ENCODE measurements around the gene SLAMF8. TPM values are rescaled to one million over a fixed set of nuclear protein-coding genes. Genes with fewer than 3 reads are reported as not detected.

The SLAMF8 gene
- total RNA-seq, 2 donors from 2014 or later = not detected

DNA sequence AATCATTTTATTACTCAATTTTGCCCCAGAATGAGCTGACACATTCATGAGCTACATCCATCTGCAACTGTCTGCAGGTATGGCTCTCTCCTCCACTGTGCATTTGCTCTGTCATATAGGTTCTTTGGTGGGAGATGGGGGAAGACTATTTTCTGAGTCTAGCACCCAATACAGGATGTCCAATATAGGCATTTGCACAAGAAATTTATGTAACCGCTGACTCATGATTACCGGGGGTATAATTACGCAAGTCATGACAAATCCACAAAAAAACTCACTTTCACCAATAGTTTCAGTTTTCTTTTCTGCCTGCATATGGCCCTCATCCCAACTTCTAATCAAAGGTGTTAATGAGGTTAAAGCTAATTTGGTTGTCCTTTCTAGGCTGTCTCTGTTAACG, 53.3 kb downstream of the SLAMF8 start:
- TF ChIP-seq, protein P1, sequence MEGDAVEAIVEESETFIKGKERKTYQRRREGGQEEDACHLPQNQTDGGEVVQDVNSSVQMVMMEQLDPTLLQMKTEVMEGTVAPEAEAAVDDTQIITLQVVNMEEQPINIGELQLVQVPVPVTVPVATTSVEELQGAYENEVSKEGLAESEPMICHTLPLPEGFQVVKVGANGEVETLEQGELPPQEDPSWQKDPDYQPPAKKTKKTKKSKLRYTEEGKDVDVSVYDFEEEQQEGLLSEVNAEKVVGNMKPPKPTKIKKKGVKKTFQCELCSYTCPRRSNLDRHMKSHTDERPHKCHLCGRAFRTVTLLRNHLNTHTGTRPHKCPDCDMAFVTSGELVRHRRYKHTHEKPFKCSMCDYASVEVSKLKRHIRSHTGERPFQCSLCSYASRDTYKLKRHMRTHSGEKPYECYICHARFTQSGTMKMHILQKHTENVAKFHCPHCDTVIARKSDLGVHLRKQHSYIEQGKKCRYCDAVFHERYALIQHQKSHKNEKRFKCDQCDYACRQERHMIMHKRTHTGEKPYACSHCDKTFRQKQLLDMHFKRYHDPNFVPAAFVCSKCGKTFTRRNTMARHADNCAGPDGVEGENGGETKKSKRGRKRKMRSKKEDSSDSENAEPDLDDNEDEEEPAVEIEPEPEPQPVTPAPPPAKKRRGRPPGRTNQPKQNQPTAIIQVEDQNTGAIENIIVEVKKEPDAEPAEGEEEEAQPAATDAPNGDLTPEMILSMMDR (conservative IDR thresholded peaks at IDR 0.05) = no peak
- Mint-ChIP-seq H3K27ac (no peak overlapping the region), H3K27me3 (ENCODE audit: insufficient read depth) (peaks cover 9% of the 10 kb centered on the region), H3K4me3 (no peak overlapping the region), H3K9me3 (no peaks in the 10 kb centered on the region), H3K36me3 (ENCODE audit: low read depth) (no peaks in the 10 kb centered on the region), H3K4me1 (no peaks in the 10 kb centered on the region)
- no peaks in the 10 kb centered on the region for H3K27me3 ChIP-seq (ENCODE audit: control insufficient read depth, insufficient read depth, low read length, poor library complexity, severe bottlenecking)
- H3K4me3 ChIP-seq (ENCODE audit: low read length) = no peak overlapping the region
- no peaks in the 10 kb centered on the region for H3K9me3 ChIP-seq (ENCODE audit: control insufficient read depth, low read length)
- no peak overlapping the region for H3K9ac ChIP-seq (ENCODE audit: extremely low read depth, low read length, poor library complexity, severe bottlenecking)
- H3K27ac ChIP-seq (ENCODE audit: low read depth, low read length) = no peak overlapping the region
- H3K4me1 ChIP-seq (ENCODE audit: control insufficient read depth, insufficient read depth, low read length) = no peaks in the 10 kb centered on the region
- no peaks in the 10 kb centered on the region for H3K36me3 ChIP-seq (ENCODE audit: control insufficient read depth, insufficient read depth, low read length)
- WGBS, 2 experiments (ENCODE audit: insufficient coverage in 1 of 2, insufficient read length in 1 of 2) = 90 to 100% methylated on average over 2 to 4 of the region's 4 CpGs
- DNase-seq = no peak

DNA sequence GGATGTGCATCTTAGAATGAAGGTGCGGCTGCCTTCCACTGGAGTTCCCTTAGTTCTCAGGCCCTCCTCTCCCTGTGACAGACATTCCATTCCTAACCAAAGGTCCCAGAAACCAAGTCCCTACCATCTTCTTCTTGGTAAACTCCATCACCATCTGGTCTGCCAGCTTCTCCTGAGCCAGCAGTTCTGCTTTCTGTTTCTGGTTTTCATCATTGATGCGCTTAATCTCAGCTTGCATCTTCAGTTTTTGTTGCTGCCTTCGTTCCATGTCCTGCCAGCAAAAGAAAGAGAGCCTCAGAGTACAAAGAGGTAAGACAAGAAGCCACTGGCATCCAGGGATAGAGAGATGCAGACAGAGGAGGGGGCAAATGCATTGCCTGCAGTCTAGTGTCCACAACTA, 53.8 kb downstream of the SLAMF8 start:
- Histone ChIP-seq H3K36me3 (ENCODE audit: control insufficient read depth, insufficient read depth, low read length) (no peaks in the 10 kb centered on the region), H3K27ac (ENCODE audit: low read depth, low read length) (no peak overlapping the region), H3K9me3 (ENCODE audit: control insufficient read depth, low read length) (no peaks in the 10 kb centered on the region), H3K27me3 (ENCODE audit: control insufficient read depth, insufficient read depth, low read length, poor library complexity, severe bottlenecking) (no peaks in the 10 kb centered on the region), H3K9ac (ENCODE audit: extremely low read depth, low read length, poor library complexity, severe bottlenecking) (no peak overlapping the region), H3K4me1 (ENCODE audit: control insufficient read depth, insufficient read depth, low read length) (no peaks in the 10 kb centered on the region), H3K4me3 (ENCODE audit: low read length) (no peak overlapping the region)
- Mint-ChIP-seq H3K9me3 (no peaks in the 10 kb centered on the region), H3K27me3 (ENCODE audit: insufficient read depth) (peaks cover 9% of the 10 kb centered on the region), H3K36me3 (ENCODE audit: low read depth) (no peaks in the 10 kb centered on the region), H3K4me3 (no peak overlapping the region), H3K27ac (no peak overlapping the region), H3K4me1 (no peaks in the 10 kb centered on the region)
- 85 to 93% methylated on average over 3 of the region's 3 CpGs for WGBS, 2 experiments (ENCODE audit: insufficient coverage in 1 of 2, insufficient read length in 1 of 2)
- DNase-seq = no peak
- TF ChIP-seq, protein P1 (conservative IDR thresholded peaks at IDR 0.05) = no peak

DNA sequence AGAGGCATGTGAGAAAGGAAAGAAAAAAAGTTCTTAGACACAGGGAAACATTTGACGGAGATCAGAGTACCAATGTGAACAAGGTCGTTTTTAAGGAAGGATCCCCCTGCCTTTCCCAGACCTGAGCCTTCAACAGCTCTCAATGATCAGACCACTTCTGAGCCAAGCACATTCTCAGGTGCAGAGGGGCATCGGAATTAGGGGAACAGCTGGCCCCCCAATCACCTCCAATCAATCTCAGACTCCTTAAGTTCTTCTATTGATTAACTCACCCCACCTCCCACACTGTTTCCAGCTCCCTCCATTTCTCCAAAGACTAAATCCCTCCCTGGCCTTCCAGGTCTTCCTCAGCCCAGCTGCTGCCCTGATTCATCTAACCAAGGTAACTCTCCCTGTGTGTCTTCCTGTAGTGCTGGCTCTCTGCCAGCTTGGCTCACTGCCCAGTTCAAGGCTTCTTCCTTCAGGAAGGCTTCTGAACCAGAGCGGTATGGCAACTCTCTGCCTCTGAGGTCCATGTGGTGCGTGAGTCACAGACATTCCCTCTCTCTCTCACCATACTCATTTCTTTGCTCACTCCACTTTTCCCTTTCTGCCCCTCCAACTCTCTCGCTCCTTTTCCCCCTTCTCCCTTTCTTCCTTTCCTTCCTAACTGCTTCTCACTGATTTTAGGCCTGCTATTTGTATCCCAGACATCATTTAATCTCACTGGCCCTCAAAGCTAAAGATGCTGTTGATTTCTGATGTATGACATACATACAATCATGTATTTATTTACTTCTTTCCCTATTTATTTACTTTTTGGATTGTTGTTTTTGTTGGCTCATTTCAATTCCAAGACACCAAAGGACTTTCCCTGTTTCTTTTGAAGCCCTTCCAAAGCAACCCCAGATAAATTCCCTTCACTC, 55.2 kb downstream of the SLAMF8 start:
- H3K27ac Mint-ChIP-seq = no peak overlapping the region
- TF ChIP-seq, protein P1 (conservative IDR thresholded peaks at IDR 0.05) = no peak
- 86 to 91% methylated on average over 6 of the region's 6 CpGs for WGBS, 2 experiments (ENCODE audit: insufficient coverage in 1 of 2, insufficient read length in 1 of 2)
- H3K4me1 Mint-ChIP-seq = no peaks in the 10 kb centered on the region
- peaks cover 2% of the 10 kb centered on the region for H3K27me3 Mint-ChIP-seq (ENCODE audit: insufficient read depth)
- H3K36me3 Mint-ChIP-seq (ENCODE audit: low read depth) = no peaks in the 10 kb centered on the region
- Histone ChIP-seq H3K27ac (ENCODE audit: low read depth, low read length) (no peak overlapping the region), H3K4me1 (ENCODE audit: control insufficient read depth, insufficient read depth, low read length) (no peaks in the 10 kb centered on the region), H3K27me3 (ENCODE audit: control insufficient read depth, insufficient read depth, low read length, poor library complexity, severe bottlenecking) (peaks cover 4% of the 10 kb centered on the region), H3K36me3 (ENCODE audit: control insufficient read depth, insufficient read depth, low read length) (no peaks in the 10 kb centered on the region), H3K9me3 (ENCODE audit: control insufficient read depth, low read length) (no peaks in the 10 kb centered on the region), H3K9ac (ENCODE audit: extremely low read depth, low read length, poor library complexity, severe bottlenecking) (no peak overlapping the region), H3K4me3 (ENCODE audit: low read length) (no peak overlapping the region)
- H3K4me3 Mint-ChIP-seq = no peak overlapping the region
- no peak for DNase-seq
- H3K9me3 Mint-ChIP-seq = no peaks in the 10 kb centered on the region

All from endodermal cell (in vitro differentiated cells).